ENCODE results near the gene ARHGAP23.

The ARHGAP23 gene

GRCh38 chr17:38554430-38555350, 126.4 kb downstream of the ARHGAP23 start:
- DNase-seq: no peak

GRCh38 chr17:38556239-38556638, 128.0 kb downstream of the ARHGAP23 start:
- no peak for DNase-seq

GRCh38 chr17:38557396-38557795, 129.1 kb downstream of the ARHGAP23 start:
- no peak for DNase-seq

GRCh38 chr17:38557836-38558727, 129.8 kb downstream of the ARHGAP23 start:
- DNase-seq: peak; percentile 89

- no peak for DNase-seq
These were observed 130.4 kb downstream of the ARHGAP23 start for GRCh38 chr17:38558728-38559050.

GRCh38 chr17:38559051-38559879, 131.0 kb downstream of the ARHGAP23 start:
- DNase-seq: peak; percentile 90

GRCh38 chr17:38559880-38560230, 131.6 kb downstream of the ARHGAP23 start:
- no peak for DNase-seq

- no peak for DNase-seq
These were observed 132.4 kb downstream of the ARHGAP23 start for GRCh38 chr17:38560503-38561318.

- no peak for DNase-seq
These were observed 133.4 kb downstream of the ARHGAP23 start for GRCh38 chr17:38561416-38562214.
